IPS DF 4.7 (cell line): ENCODE results near the gene MEF2B.
"Not testable (repeated sequence)": the region's sequence is repeated elsewhere in the genome, so short reads cannot be mapped to it uniquely, and the experiment has no call there.

Experiments used
- DNase-seq: peaks from one replicate; pipeline ENCODE4 v3.0.0-alpha.2; 2013; ENCODE audit warnings: low spot score; ENCODE audit errors: extremely low read depth

The MEF2B gene

DNA sequence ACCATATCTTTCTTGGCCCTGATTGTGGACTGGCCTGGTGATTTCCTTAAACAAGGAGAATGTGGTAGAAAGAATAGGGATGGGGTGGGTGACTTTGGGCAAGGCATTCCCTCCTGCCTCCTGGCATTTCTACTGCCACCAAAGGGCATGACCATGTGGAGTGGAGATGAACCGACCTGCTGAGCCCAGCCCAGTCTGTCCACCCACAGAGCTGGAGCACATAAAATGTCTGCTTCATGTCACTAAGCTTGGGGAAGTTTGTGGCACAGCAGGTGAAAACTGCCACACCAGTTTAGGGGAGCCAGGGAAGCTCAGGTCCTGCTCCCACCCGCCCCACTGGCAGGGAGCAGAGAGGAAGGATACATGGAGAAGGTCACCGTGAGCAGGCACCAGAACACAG is 38.1 kb downstream of the MEF2B start:
- DNase-seq = no peak

DNA sequence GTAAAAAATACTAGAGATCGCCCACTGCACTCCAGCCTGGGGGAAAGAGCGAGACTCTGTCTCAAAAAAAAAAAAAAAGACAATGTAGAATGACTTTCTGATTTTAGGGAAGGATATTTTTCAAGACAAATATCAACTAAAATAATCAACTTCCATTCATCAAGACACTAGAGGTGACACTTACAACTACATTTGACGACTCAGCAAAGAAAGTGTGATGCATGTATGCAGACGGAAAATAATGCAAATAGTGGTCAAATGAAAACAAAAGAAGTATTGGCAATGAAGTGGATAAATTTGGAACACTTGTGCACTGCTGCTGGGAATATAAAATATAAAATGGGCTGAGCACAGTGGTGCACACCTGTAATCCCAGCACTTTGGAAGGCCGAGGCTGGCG is 44.0 kb downstream of the MEF2B start:
- no peak for DNase-seq

DNA sequence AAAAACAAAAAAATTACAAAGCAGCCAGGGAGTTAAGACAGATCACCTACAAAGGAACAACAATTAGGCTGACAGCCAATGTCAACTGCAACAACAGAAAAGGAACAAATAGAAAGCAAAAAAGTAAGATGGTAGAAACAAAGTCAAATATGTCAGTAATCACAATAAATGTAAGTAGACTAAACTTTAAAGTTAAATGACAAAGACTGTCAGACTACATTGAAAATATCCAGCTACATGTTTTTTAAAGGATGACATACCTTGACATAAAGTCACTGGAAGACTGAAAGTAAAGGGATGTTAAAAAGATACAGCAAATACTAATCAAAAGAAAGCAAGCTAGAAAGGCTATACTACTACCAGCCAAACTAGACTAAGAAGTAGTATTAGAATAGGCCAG is 46.7 kb downstream of the MEF2B start:
- no peak for DNase-seq

DNA sequence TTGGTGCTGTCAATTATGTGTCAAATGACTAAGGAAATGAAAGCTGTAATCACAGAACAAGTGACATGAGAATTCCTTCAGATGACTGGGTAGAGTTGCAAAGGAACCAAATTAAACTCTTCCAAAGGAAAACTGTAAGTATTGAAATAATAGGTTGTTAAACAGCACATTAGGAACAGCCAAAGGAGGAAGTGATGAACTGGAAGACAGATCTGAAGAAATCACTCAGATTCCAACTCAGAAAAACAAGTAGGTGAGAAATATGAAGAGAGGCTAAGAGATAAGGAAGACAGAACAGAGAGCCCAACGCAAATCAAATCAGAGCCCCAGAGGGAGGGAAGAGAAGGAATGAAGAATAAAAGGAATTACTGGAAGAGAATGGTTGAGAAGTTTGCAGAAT is 47.2 kb downstream of the MEF2B start:
- no peak for DNase-seq

DNA sequence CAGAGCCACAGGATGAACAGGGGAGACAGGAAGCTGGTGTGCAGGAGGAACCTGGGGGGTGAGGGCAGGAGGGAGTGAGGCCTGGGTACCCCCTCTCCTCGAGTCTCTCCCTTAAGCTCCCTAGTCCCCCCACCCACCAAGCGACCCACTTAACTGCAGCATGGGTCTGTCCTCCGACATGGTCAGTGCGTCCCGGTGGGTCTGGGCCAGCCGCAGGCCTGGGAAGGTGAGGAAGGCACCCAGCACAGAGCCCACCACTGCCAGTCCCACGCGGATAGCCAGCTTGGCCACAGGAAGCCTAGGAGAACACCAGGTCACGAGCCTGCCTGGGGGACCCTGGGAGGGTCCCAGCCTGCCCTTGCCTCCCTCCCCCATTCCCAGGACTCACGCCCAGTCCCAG is 48.7 kb downstream of the MEF2B start:
- no peak for DNase-seq

DNA sequence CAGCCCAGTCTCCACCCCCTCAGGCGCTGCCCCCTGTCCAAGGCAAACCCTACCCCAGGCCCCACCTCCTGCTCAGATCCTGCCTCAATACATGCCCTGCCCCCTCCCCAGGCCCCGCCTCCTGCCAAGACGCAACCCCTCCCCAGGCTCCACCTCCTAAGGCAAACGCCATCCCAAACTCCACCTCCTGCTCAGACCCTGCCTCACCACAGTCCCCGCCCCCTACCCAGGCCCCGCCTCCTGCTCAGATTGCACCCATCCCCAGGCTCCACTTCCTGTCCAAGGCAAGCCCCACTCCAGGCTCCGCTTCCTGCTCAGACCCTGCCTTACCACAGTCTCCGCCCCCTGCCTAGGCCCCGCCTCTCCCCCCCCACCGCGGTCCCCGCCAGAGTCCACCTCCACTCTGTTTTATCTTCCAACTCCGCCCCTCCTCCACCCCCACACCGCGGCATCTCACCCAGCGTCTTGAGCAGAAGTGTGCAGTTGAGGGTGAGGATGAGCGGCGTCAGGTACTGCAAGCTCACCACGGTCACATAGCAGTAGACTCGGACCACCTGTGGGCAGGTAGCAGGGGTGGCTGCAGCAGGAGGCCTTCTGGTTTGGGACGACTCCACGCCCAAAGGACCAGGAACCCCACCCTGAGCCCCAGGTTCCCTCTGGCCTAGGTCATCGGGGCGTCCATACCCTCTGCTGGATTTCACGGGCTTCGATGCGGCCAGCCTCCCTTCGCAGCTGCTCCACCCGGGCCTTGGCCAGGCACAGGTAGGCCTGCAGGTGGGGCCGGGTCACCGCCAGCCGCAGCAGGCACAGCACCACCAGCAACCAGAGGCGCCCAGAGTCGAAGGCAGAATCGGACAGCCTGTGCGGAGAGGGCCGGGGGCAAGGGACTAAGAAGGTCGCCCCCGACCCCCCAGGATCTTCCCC is 49.5 kb downstream of the MEF2B start:
- peak; percentile 92 for DNase-seq

DNA sequence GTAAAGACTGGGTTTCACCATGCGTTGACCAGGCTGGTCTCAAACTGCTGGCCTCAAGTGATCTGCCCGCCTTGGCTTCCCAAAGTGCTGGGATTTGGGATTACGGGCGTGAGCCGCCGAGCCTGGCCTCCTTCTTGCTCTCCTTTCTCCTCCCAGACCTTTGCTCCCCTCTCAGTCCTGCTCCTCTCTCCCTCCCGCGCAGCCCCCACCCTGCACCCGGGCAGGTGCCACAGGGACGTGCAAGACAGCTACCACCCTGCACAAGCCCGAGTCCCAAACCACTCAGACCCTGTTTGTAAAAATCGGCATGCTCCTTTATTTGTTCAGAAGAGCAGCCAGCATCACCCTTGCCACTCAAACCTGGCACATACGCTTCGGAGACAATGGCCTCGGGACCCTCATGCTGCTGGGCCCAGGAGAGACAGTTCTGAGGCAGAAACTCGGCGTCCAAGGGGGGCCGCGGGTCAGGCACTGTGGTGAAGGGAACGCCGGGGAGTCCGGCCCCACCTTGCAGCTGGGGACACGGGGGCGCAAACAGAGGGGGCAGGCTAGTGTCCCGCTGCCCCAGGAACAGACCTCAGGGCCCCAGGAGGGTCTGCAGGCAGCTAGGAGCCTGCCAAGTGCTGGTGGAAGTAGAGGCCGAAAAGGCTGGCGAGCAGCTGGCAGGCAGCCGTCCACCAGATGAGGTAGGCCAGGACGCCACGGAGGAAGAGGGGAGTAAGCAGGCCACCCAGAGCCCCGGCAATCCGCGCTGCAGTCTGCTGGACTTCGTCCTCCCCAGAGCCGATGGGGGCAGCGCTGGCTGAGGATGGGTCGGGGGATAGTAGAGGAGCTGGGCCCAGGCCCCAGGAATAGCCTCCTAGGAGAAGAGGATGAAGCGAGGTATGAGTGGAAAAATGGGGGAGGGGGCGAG is 50.5 kb downstream of the MEF2B start:
- no peak for DNase-seq

DNA sequence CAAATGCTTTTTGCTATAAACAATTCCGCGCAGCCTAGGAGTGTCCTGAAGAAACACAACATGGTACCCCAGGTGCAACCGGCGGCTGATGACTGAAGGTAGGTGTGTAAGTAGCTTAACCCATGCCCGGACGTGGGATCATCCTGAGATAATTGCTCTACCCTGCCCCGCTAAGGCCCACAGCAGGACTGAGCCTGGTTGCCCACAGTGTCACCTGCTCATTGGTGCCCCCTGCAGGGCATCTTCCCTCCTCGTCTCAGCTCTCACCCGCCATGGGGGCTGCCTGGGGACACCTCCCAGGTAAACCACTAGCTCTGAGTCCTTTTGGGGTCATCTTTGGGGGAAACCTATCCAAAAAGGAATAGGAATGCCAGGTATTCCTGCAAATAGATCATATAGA is 54.1 kb downstream of the MEF2B start:
- DNase-seq = no peak

DNA sequence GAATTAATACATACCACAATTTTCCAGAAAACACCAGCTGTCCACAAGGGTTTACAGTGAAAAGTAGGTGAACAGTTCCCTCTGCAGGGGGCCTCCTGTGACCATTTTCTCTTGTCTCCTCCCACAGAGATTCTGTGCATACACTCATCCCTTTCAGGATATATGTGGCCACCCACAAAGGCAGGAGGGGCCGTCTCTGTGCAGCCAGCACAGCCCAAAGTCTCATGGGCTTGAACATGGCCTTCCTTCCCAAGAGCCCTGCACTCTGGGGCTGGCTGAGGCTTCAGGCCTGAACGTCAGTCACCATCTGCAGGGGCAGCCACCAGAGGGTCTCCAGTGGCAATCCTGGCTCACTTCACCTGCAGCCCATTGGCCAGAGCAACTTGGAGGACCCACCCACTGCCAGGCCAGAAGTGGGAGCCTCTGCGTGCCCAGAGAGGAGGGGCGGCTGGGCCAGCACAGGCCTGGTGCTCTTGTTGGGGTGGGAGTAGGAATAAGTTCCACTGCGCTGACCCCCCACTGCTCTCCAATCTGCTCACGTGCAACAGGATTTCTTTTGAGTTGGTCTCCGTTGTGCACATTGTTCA is 56.9 kb downstream of the MEF2B start:
- no peak for DNase-seq

DNA sequence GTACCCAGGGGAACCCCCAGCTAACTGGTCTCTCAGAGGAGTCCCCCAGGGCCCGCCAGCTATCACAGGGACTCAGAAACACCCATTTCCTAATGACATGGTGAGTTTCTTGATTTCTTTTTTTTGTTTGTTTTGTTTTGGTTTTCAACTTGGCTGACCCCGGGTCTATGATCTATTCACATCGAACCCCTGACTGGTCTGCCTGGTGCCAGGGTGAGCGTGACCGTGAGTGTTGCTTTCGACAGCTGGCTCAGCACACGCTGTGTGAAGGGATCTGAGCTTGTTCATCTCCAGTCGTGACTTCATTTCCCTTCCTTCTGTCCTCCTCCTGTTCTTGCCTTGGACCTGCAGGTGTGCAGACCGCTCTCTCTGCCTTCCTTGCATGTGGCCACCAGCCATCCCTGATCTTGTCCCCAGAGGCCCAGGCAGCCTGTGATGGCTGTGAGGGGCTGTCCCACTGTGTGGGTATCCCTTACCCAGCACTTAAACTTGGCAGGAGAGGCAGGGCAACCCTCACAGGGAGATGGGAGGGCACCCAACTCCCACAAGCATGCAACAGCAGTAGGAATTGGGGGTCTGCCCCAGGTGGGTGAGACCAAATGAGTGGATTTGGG is 58.0 kb downstream of the MEF2B start:
- no peak for DNase-seq

DNA sequence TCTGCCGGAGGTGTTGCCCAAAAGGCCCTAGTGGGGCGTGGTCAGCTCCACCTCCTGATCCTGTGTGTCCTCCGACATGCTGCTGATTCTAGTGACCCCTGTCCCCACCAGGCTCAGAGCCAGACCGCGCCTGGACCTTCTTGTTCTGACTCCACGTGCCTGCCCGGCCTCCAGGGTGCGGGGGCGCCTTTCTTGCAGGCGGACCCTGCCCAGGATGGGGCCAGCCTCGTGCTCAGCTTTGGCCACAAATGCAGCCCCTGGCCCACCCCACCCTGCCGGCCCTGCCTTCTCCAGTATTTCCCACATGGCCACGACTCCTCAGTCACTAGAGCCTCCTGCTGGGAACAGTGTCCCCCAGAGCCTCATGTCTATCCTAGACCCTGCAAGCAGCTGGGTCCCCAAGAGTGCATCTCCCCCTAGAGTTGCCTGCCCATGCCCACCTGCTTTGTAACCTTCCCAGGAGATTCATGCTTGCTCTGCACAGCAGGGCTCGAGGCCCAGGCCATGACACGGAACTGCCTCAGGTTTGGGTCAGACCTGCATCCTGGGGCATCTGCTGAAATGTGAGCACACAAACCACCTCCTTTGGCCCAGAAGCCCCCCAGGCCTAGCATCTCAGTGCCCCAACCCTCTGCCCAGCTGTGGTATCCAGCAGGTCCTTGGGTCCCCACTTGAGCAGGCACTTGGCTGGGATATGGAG is 58.8 kb downstream of the MEF2B start:
- no peak for DNase-seq

DNA sequence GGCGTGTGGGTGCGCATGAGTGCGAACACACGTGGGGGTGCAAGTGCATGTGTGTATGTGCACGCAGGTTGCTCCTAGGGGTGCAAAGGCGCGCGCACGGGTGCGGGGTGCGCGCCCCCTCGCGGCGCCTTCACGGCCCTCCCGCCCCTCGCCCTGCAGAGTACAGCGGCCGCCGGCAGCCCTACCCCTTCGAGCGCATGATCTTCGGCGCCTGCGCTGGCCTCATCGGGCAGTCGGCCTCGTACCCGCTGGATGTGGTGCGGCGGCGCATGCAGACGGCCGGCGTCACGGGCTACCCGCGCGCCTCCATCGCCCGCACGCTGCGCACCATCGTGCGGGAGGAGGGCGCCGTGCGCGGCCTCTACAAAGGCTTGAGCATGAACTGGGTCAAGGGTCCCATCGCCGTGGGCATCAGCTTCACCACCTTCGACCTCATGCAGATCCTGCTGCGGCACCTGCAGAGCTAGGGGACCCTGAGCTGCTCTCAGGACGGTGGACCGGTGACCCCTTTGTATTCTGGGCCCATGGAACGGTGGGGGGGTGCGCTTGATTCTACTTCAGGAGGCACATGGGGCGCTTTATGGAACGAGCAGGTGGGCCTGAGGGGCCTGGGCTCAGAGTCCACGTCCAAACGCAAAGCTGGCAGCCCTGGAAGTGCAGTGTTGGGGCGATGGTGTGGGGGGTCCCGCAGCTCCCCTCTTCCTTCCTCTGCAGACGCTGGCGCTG is 59.5 kb downstream of the MEF2B start:
- no peak for DNase-seq

DNA sequence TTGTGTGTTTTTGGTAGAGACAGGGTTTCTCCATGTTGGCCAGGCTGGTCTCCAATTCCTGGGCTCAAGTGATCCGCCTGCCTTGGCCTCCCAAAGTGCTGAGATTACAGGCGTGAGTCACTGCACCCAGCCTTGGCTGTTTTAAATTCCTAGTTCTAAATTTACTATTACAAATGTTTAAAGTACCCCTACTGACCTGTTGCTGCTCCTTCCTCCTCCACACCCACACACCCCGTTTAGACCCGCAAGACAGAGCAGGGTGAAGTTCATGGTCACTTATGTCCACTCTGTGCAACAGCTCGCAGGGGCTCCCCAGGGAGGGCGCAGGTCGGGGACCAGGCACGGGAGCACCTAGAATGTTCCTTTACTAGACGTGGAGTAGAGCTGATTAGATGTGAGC is 60.5 kb downstream of the MEF2B start:
- DNase-seq = no peak

DNA sequence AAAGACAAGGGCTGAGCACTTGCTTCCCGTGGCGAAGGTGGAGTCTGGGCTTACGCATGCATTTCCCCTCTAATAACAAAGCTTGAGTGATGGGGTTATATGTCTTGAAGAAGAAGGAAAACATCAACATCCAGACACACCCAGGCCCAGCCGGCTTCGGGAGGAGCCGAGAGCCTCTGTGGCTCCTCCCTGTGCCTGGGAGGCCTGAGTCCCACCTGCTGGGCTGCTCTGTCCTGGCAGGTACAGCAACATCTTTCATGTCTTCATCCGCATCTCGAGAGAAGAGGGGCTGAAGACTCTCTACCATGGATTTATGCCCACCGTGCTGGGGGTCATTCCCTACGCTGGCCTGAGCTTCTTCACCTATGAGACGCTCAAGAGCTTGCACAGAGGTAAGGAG is 62.4 kb downstream of the MEF2B start:
- DNase-seq = no peak

DNA sequence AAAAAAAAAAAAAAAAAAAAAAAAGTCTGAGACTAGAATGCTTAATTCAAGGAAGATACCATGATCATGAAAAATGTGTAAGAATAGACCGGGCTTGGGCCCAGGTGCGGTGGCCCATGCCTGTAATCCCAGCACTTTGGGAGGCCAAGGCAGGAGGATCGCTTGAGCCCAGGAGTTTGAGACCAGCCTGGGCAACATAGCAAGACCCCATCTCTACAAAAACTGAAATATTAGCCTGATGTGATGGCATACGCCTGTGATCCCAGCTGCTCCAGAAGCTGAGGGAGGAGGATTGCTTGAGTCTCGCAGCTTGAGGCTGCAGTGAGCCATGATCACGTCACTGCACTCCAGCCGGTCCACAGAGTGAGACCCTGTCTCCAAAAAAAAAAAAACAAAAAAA is 63.1 kb downstream of the MEF2B start:
- not testable (repeated sequence) for DNase-seq

DNA sequence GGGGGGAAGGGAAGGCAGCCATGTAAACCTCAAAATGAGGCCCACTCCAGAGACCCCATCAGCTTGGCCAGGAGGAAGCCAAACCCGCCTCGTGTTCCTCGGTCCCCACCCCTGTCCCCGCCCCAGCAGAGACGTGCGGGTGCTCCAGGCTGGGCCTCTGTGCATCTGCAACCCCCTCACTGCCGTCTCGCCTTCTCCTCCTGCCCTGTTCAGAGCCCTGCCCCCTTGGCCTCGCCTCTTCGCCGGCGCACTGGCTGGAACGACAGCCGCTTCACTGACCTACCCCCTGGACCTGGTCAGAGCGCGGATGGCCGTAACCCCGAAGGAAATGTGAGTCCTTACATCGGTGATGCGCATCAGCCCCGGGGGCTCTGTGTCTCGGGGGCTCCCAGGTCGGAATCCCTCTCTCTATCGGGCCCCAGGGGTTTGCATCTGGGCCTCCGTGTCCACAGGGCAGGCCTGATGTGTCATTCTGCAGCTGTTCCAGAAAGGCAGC is 64.0 kb downstream of the MEF2B start:
- DNase-seq = no peak

DNA sequence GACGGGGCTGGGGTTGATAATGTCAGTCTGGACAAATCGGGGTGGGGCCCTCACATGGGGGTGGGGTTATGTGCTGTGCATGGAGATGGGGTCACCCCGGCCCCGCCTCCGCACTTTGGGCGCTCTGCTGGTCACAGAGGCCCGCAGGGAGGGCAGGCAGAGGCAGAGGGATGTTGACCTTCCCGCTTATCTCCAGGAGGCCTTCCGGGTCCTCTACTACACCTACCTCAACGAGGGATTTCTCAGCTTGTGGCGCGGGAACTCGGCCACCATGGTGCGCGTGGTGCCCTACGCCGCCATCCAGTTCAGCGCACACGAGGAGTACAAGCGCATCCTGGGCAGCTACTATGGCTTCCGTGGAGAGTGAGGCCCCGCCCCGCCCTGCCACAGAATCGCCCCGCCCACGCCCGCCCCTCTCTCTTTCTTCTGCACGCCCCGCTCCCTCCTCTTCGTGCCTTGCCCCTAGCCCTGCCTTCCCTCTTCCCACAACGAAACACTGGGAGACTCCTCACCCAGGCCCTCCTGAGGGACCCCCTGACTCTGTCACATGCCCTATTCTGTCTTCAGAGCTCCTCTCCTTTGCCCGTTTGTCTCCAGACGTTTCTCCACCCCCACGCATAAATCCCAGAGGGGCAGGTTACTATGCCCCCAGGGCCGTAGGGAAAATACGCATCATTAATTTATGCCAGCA is 64.6 kb downstream of the MEF2B start:
- no peak for DNase-seq

DNA sequence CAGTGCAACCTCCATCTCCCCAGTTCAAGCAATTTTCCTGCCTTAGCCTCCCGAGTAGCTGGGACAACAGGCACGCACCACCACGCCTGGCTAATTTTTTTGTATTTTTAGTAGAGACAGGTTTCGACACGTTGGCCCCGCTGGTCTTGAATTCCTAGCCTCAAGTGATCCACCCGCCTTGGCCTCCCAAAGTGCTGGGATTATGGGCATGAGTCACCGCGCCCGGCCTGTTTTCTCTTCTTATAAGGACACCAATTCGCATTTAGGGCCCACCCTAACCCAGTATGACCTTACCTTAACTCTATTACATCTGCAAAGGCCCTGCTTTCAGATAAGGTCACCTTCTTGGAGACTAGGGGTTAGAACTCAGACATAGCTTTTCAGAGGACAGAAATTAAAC is 66.9 kb downstream of the MEF2B start:
- DNase-seq = no peak

DNA sequence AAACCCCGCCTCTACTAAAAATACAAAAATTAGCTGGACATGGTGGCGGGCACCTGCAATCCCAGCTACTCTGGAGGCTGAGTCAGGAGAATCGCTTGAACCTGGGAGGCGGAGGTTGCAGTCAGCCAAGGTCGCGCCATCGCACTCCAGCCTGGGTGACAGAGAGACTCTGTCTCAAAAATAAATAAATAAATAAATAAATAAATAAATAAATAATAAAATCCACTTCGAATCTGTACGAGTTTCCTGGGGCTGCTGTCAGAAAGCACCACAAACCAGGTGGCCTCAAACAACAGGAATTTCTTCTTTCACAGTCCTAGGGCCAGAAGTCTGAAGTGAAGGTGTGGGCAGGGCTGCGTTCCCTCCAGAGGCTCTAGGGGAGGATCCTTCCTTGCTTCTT is 67.5 kb downstream of the MEF2B start:
- not testable (repeated sequence) for DNase-seq

DNA sequence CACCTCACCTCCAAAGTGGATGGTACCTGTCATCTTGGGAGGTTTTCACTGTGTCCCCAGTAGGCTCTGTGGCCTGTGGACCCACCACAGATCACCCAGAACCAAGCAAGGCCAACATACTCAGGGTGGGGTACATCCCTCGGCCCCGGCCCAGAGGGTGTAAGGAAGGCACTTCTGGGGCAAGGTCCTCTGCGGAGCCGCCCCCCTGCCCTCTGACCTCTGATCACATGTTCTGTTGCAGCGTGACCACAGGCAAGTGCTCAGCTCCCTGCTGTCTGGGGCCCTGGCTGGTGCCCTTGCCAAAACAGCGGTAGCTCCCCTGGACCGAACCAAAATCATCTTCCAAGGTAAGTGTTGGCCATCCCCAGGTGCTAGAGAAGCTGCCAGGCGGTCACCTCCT is 68.5 kb downstream of the MEF2B start:
- DNase-seq = no peak
